Spleen (tissue), 7 donors: Measurements from ENCODE around the gene ACSF3.

Experiments used
- CTCF ChIP-seq, 11 experiments: fragments of 200-600 bp in 7 of 11; fragments of 450-650 bp in 4 of 11; sonication (generic) in 4 of 11; IDR thresholded peaks in 8 of 11; conservative IDR thresholded peaks in 3 of 11; 1 replicate in 7 of 11; 2 replicates in 4 of 11; pipeline versions ENCODE4 v1.4.0 to v1.8.0; 2016 to 2021; ENCODE audit warnings: antibody characterized with exemption in 11 of 11, inconsistent platforms in 4 of 11, mild to moderate bottlenecking in 1 of 11
- POLR2A ChIP-seq, 3 donors: fragments of 450-650 bp; IDR thresholded peaks; one replicate each; pipeline ENCODE4 v1.5.1; 2017; ENCODE audit warnings: antibody characterized with exemption in 3 of 3, mild to moderate bottlenecking in 1 of 3
- POLR2AphosphoS5 ChIP-seq, 3 donors: sonication (generic); formaldehyde crosslinking; IDR thresholded peaks; one replicate each; pipeline ENCODE4 v1.5.1; 2017; ENCODE audit warnings: antibody characterized with exemption in 3 of 3
- donor health status: DM: no; HTN: no; CAD: no; lungs with moderate emphysema.
- donor health status: DM: no; HTN: no; CAD: no.
- donor health status: DM: no; HTN: no; CAD: no.

- TF ChIP-seq POLR2A (IDR thresholded peaks at IDR 0.05) (no peak), CTCF (IDR thresholded peaks at IDR 0.05 in 8 of 11, conservative IDR thresholded peaks at IDR 0.05 in 3 of 11) (no peak), POLR2AphosphoS5 (IDR thresholded peaks at IDR 0.05) (no peak)
Observed at GRCh38 chr16:89173174-89173921, 79.7 kb downstream of the ACSF3 start.
